ENCODE measurements around the gene DYSF. TPM values are rescaled to one million over a fixed set of nuclear protein-coding genes. Genes with fewer than 3 reads are reported as not detected.

DYSF gene
- total RNA-seq, 4 donors from 2014 or later = 1.7 to 5.0 (median 2.6) TPM

- WGBS = 93% methylated on average over 3 of the region's 3 CpGs
- Histone ChIP-seq H3K9me3 (no peaks in the 10 kb centered on the region), H3K4me3 (no peak overlapping the region), H3K27me3 (no peaks in the 10 kb centered on the region), H3K36me3 (no peaks in the 10 kb centered on the region), H3K27ac (no peak overlapping the region), H3K4me1 (no peaks in the 10 kb centered on the region)
- no peak for DNase-seq (ENCODE audit: low spot score in 2 of 2)
- no peak for TF ChIP-seq EP300 (IDR thresholded peaks at IDR 0.05)
- TF ChIP-seq POLR2A (IDR thresholded peaks at IDR 0.05) = no peak
- no peak for TF ChIP-seq POLR2AphosphoS5 (IDR thresholded peaks at IDR 0.05)
- TF ChIP-seq CTCF (IDR thresholded peaks at IDR 0.05) = no peak
These were observed 137.7 kb downstream of the DYSF start for GRCh38 chr2:71591044-71591443.

DNA sequence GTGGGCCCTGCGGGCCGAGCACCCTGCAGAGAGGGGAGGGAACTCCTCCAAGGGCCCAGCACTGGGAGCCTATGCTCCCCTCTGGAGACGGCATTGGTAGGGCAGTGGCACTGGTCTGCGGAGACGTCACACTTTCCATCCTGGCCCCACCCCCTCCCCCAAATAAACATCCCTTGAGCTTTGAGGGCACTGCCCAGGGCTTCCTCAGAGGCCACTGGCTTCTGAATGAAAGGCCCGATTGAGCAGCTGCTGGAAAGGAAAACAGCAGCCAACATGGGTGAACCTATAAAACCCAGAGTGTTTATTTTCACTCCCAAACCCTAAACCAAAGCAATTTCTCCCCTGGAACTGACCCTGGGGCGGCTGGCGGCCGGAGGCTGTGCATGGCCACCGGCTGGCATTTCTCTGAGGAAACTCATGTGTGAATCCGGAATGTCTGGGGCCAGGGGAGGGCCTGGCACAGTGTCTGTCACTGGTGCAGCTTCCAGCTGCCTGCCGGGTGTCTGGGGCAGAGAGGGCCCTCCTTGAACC is 138.9 kb downstream of the DYSF start:
- 52% methylated on average over 2 of the region's 12 CpGs for WGBS
- TF ChIP-seq POLR2A (IDR thresholded peaks at IDR 0.05) (no peak), CTCF (IDR thresholded peaks at IDR 0.05) (no peak), POLR2AphosphoS5 (IDR thresholded peaks at IDR 0.05) (no peak), EP300 (IDR thresholded peaks at IDR 0.05) (no peak)
- no peak overlapping the region for H3K27ac ChIP-seq
- H3K36me3 ChIP-seq = no peaks in the 10 kb centered on the region
- DNase-seq (ENCODE audit: low spot score in 2 of 2) = no peak
- no peak overlapping the region for H3K4me3 ChIP-seq
- H3K4me1 ChIP-seq = no peaks in the 10 kb centered on the region
- no peaks in the 10 kb centered on the region for H3K27me3 ChIP-seq
- no peaks in the 10 kb centered on the region for H3K9me3 ChIP-seq

DNA sequence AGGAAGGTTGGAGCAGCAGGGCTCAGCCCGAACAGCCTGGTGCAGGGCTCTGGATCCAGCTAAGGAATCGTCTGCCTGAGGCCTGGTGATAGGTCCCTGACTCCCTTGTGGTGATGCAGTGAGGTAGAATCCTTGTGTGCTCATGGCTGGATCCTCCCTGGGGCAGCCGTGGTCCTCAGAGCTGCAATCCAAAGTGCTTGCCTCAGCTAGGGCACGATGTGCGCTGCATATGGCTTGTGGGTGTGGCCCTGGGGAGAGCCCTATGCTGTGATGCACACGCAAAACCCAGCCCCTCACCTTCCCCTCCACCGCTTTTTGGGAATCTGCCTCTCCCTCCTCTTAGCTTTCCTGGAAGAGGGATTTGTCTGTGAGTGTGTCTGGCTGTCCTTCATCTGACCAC is 142.2 kb downstream of the DYSF start:
- TF ChIP-seq POLR2AphosphoS5 (IDR thresholded peaks at IDR 0.05) = no peak
- TF ChIP-seq CTCF (IDR thresholded peaks at IDR 0.05) = no peak
- no peak for TF ChIP-seq POLR2A (IDR thresholded peaks at IDR 0.05)
- TF ChIP-seq EP300 (IDR thresholded peaks at IDR 0.05) = no peak
- Histone ChIP-seq H3K9me3 (no peaks in the 10 kb centered on the region), H3K4me1 (no peaks in the 10 kb centered on the region), H3K27me3 (no peaks in the 10 kb centered on the region), H3K36me3 (no peaks in the 10 kb centered on the region), H3K4me3 (no peak overlapping the region), H3K27ac (no peak overlapping the region)
- WGBS = 69% methylated on average over 6 of the region's 7 CpGs
- no peak for DNase-seq (ENCODE audit: low spot score in 2 of 2)

GRCh38 chr2:71596011-71596410 is 142.7 kb downstream of the DYSF start:
- no peak for TF ChIP-seq CTCF (IDR thresholded peaks at IDR 0.05)
- TF ChIP-seq EP300 (IDR thresholded peaks at IDR 0.05) = no peak
- no peak for TF ChIP-seq POLR2AphosphoS5 (IDR thresholded peaks at IDR 0.05)
- no peak for TF ChIP-seq POLR2A (IDR thresholded peaks at IDR 0.05)
- WGBS = 54% methylated on average over 17 of the region's 17 CpGs
- Histone ChIP-seq H3K9me3 (no peaks in the 10 kb centered on the region), H3K27ac (no peak overlapping the region), H3K27me3 (no peaks in the 10 kb centered on the region), H3K4me3 (no peak overlapping the region), H3K36me3 (no peaks in the 10 kb centered on the region), H3K4me1 (no peaks in the 10 kb centered on the region)
- DNase-seq (ENCODE audit: low spot score in 2 of 2) = no peak

- Histone ChIP-seq H3K4me1 (no peaks in the 10 kb centered on the region), H3K4me3 (no peak overlapping the region), H3K36me3 (no peaks in the 10 kb centered on the region), H3K27me3 (no peaks in the 10 kb centered on the region), H3K27ac (no peak overlapping the region), H3K9me3 (no peaks in the 10 kb centered on the region)
- 86% methylated on average over 4 of the region's 4 CpGs for WGBS
- no peak for DNase-seq (ENCODE audit: low spot score in 2 of 2)
- TF ChIP-seq EP300 (IDR thresholded peaks at IDR 0.05) (no peak), POLR2A (IDR thresholded peaks at IDR 0.05) (no peak), CTCF (IDR thresholded peaks at IDR 0.05) (no peak), POLR2AphosphoS5 (IDR thresholded peaks at IDR 0.05) (no peak)
These were observed 144.4 kb downstream of the DYSF start for GRCh38 chr2:71597756-71598155.
